Neural crest cell (in vitro differentiated cells): ENCODE results near the gene CPA3. TPM values are rescaled to one million over a fixed set of nuclear protein-coding genes. Genes with fewer than 3 reads are reported as not detected.

Source experiments
- DNase-seq: peaks from one replicate; pipeline ENCODE4 v3.0.0; 2021; ENCODE audit warnings: low read depth, mixed read lengths, low spot score
- H3K27ac Mint-ChIP-seq: one replicate; pipeline ENCODE4 v1.8.0; 2021; ENCODE audit warnings: mild to moderate bottlenecking, mixed read lengths; ENCODE audit not compliant: unreplicated experiment
- H3K27me3 Mint-ChIP-seq: 2 replicates; pipeline ENCODE4 v1.8.0; 2021; ENCODE audit warnings: low read depth, mild to moderate bottlenecking, mixed read lengths
- H3K36me3 Mint-ChIP-seq: 2 replicates; pipeline ENCODE4 v1.8.0; 2021; ENCODE audit warnings: low read depth, mild to moderate bottlenecking, mixed read lengths
- H3K4me1 Mint-ChIP-seq: 2 replicates; pipeline ENCODE4 v1.8.0; 2021; ENCODE audit warnings: mixed read lengths
- H3K4me3 Mint-ChIP-seq: one replicate; pipeline ENCODE4 v1.8.0; 2021; ENCODE audit warnings: mild to moderate bottlenecking, mixed read lengths
- H3K9me3 Mint-ChIP-seq: 2 replicates; pipeline ENCODE4 v1.8.0; 2021; ENCODE audit warnings: mixed read lengths
- CTCF ChIP-seq: fragments of 200-600 bp; sonication (generic); conservative IDR thresholded peaks from 2 replicates; pipeline ENCODE4 v1.5.0; 2021; ENCODE audit warnings: antibody characterized with exemption, mild to moderate bottlenecking
- total RNA-seq: library from RNA; stranded (reverse); gene quantifications from 2 replicates; pipeline ENCODE4 v1.2.1, GENCODE V29; 2021

CPA3 gene
- total RNA-seq, 1 donor from 2014 or later, result not detected

- no peak for DNase-seq
- no peaks in the 10 kb centered on the region for H3K36me3 Mint-ChIP-seq
- no peak overlapping the region for H3K27ac Mint-ChIP-seq
- no peaks in the 10 kb centered on the region for H3K27me3 Mint-ChIP-seq
- H3K4me1 Mint-ChIP-seq, result peaks cover 5% of the 10 kb centered on the region
- no peaks in the 10 kb centered on the region for H3K9me3 Mint-ChIP-seq
- no peak overlapping the region for H3K4me3 Mint-ChIP-seq
- TF ChIP-seq CTCF, result no peak
These were observed 31.9 kb upstream of the CPA3 start for GRCh38 chr3:148833223-148833622.

GRCh38 chr3:148839805-148840204, 25.3 kb upstream of the CPA3 start:
- H3K4me3 Mint-ChIP-seq, result no peak overlapping the region
- TF ChIP-seq CTCF, result no peak

GRCh38 chr3:148840451-148840850, 24.6 kb upstream of the CPA3 start:
- H3K36me3 Mint-ChIP-seq, result no peaks in the 10 kb centered on the region
- H3K4me1 Mint-ChIP-seq, result peaks cover under 1% of the 10 kb centered on the region
- H3K4me3 Mint-ChIP-seq, result no peak overlapping the region
- no peak for DNase-seq
- H3K27ac Mint-ChIP-seq, result no peak overlapping the region
- H3K27me3 Mint-ChIP-seq, result no peaks in the 10 kb centered on the region
- H3K9me3 Mint-ChIP-seq, result no peaks in the 10 kb centered on the region
- no peak for TF ChIP-seq CTCF

More at GRCh38 chr3:148839805-148840204, 25.3 kb upstream of the CPA3 start:
- Mint-ChIP-seq H3K36me3 (no peaks in the 10 kb centered on the region), H3K27me3 (no peaks in the 10 kb centered on the region), H3K9me3 (no peaks in the 10 kb centered on the region), H3K27ac (no peak overlapping the region), H3K4me1 (peaks cover 5% of the 10 kb centered on the region)
- no peak for DNase-seq

GRCh38 chr3:148845756-148846395, 19.2 kb upstream of the CPA3 start:
- H3K27ac Mint-ChIP-seq, result no peak overlapping the region
- no peaks in the 10 kb centered on the region for H3K36me3 Mint-ChIP-seq
- no peak for TF ChIP-seq CTCF

GRCh38 chr3:148847351-148847750, 17.7 kb upstream of the CPA3 start:
- H3K9me3 Mint-ChIP-seq, result no peaks in the 10 kb centered on the region
- no peak for DNase-seq
- no peaks in the 10 kb centered on the region for H3K4me1 Mint-ChIP-seq
- no peaks in the 10 kb centered on the region for H3K36me3 Mint-ChIP-seq
- no peak for TF ChIP-seq CTCF
- H3K27ac Mint-ChIP-seq, result no peak overlapping the region
- H3K27me3 Mint-ChIP-seq, result no peaks in the 10 kb centered on the region
- H3K4me3 Mint-ChIP-seq, result no peak overlapping the region

More at GRCh38 chr3:148845756-148846395, 19.2 kb upstream of the CPA3 start:
- H3K4me3 Mint-ChIP-seq, result no peak overlapping the region
- no peaks in the 10 kb centered on the region for H3K27me3 Mint-ChIP-seq
- no peaks in the 10 kb centered on the region for H3K4me1 Mint-ChIP-seq
- no peaks in the 10 kb centered on the region for H3K9me3 Mint-ChIP-seq
- DNase-seq, result no peak
